ENCODE data around the gene CORO7.

- TF ChIP-seq EZH2phosphoT487 (IDR thresholded peaks at IDR 0.05; ENCODE audit: borderline replicate concordance, low read depth) (no peak), CTCF (IDR thresholded peaks at IDR 0.05) (no peak), RXRA (IDR thresholded peaks at IDR 0.05; ENCODE audit: borderline replicate concordance, low read depth) (no peak), TEAD4 (IDR thresholded peaks at IDR 0.05; ENCODE audit: borderline replicate concordance, insufficient read depth) (no peak), JUND (IDR thresholded peaks at IDR 0.05) (no peak), USF2 (IDR thresholded peaks at IDR 0.05; ENCODE audit: borderline replicate concordance, low read depth, low read length) (no peak), MEF2A (IDR thresholded peaks at IDR 0.05; ENCODE audit: borderline replicate concordance, low read depth) (no peak), RAD21 (IDR thresholded peaks at IDR 0.05; ENCODE audit: low read length) (no peak), EP300 (IDR thresholded peaks at IDR 0.05; ENCODE audit: borderline replicate concordance in 1 of 2, low read depth in 1 of 2, low read length in 1 of 2) (no peak), POLR2AphosphoS5 (IDR thresholded peaks at IDR 0.05; ENCODE audit: low read depth, low read length) (no peak), NRF1 (IDR thresholded peaks at IDR 0.05; ENCODE audit: low read depth, low read length) (no peak)
Observed at GRCh38 chr16:4324492-4325252, 91.7 kb downstream of the CORO7 start.

Measured in SK-N-SH (cell line).